DMS 273 treated with DMSO at 0.1 percent for 48 hours (cell line): ENCODE measurements around the gene UGP2.
"Not testable (repeated sequence)": the region's sequence is repeated elsewhere in the genome, so short reads cannot be mapped to it uniquely, and the experiment has no call there.

Source experiments
- DNase-seq: peaks from one replicate; lab custom pipeline; 2025; lab: John Stamatoyannopoulos, UW

Gene UGP2

GRCh38 chr2:63893163-63893562, 51.5 kb downstream of the UGP2 start:
- no peak for DNase-seq

- DNase-seq = no peak
Measured at GRCh38 chr2:63894167-63894566, 52.5 kb downstream of the UGP2 start.

- no peak for DNase-seq
Measured at GRCh38 chr2:63898839-63899238, 57.1 kb downstream of the UGP2 start.

- DNase-seq = no peak
Measured at GRCh38 chr2:63899639-63900038, 57.9 kb downstream of the UGP2 start.

- no peak for DNase-seq
Measured at GRCh38 chr2:63902149-63902548, 60.5 kb downstream of the UGP2 start.

- no peak for DNase-seq
Measured at GRCh38 chr2:63903003-63903402, 61.3 kb downstream of the UGP2 start.

GRCh38 chr2:63914311-63914710, 72.6 kb downstream of the UGP2 start:
- no peak for DNase-seq

GRCh38 chr2:63926815-63927214, 85.1 kb downstream of the UGP2 start:
- DNase-seq = no peak

GRCh38 chr2:63932104-63932503, 90.4 kb downstream of the UGP2 start:
- not testable (repeated sequence) for DNase-seq
